ENCODE results near the gene EMP3. TPM values are rescaled to one million over a fixed set of nuclear protein-coding genes. Genes with fewer than 3 reads are reported as not detected.

EMP3 gene
- total RNA-seq, 1 experiment from 2014 or later, result 8.9 TPM

DNA sequence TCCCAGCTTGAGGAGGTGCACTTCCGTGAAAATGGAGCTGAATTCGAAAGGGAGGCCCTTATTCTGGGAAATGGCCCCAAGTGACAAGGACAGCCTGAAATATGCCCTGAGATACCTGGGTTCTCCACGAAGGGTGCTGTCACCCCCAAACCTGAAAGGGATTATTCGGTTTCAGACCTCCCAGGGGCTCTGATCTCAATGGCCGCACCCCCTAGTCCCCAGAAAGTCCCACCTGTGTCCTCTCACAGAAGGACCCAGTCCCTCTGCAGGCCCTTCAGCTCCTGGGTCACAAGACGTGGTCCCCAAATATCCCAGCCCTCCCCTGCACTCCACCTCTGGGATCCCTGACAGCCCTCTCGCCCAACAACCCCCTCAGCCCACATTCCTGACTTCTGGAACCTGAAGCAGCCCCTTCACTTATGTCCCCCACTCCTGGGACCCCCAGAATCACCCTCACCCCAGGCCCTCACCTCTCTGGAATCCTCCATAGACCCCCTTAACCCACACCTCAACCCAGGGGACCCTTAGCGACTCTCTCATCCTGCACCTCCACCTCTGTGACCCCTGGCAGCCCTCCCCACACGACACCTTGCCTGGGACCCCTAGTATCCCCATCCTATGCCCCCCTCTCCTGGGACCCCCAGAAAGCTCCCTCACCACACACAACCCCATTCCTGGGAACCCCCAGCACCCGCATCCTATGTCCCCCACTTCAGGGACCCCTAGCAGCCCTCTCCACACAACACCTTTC lies 39.4 kb downstream of the EMP3 start:
- ChIA-PET CTCF (interaction anchor here (1.0 to 4.8 kb wide), 12 partner anchors 8 to 244 kb away, joined by 3 to 80 read pairs (median 10); partner anchors contain the start of gene KDELR1), POLR2A (interaction anchor here (0.6 to 2.1 kb wide), 8 partner anchors 26 to 277 kb away, joined by 3 to 15 read pairs (median 6); partner anchors contain the start of genes EMP3 and KDELR1)
- Mint-ChIP-seq H3K27me3 (ENCODE audit: low read depth) (peaks cover 18% of the 10 kb centered on the region), H3K9me3 (no peaks in the 10 kb centered on the region), H3K27ac (peak overlapping the region; percentile 84), H3K36me3 (peaks cover 4% of the 10 kb centered on the region; the same call in 1 of the 2 replicates), H3K4me1 (peaks cover 9% of the 10 kb centered on the region), H3K4me3 (peak overlapping the region; percentile 63)
- no peak for TF ChIP-seq JUN (CRISPR knock-in tag; IDR thresholded peaks at IDR 0.05)
- no peak for TF ChIP-seq ZNF263 (CRISPR knock-in tag; IDR thresholded peaks at IDR 0.05; ENCODE audit: low read depth)
- TF ChIP-seq, protein P1, sequence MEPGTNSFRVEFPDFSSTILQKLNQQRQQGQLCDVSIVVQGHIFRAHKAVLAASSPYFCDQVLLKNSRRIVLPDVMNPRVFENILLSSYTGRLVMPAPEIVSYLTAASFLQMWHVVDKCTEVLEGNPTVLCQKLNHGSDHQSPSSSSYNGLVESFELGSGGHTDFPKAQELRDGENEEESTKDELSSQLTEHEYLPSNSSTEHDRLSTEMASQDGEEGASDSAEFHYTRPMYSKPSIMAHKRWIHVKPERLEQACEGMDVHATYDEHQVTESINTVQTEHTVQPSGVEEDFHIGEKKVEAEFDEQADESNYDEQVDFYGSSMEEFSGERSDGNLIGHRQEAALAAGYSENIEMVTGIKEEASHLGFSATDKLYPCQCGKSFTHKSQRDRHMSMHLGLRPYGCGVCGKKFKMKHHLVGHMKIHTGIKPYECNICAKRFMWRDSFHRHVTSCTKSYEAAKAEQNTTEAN (CRISPR knock-in tag; IDR thresholded peaks at IDR 0.05), result no peak
- TF ChIP-seq EMX1 (CRISPR knock-in tag; IDR thresholded peaks at IDR 0.05), result no peak
- no peak for TF ChIP-seq HMGA2 (CRISPR knock-in tag; IDR thresholded peaks at IDR 0.05)
- TF ChIP-seq, protein P2, sequence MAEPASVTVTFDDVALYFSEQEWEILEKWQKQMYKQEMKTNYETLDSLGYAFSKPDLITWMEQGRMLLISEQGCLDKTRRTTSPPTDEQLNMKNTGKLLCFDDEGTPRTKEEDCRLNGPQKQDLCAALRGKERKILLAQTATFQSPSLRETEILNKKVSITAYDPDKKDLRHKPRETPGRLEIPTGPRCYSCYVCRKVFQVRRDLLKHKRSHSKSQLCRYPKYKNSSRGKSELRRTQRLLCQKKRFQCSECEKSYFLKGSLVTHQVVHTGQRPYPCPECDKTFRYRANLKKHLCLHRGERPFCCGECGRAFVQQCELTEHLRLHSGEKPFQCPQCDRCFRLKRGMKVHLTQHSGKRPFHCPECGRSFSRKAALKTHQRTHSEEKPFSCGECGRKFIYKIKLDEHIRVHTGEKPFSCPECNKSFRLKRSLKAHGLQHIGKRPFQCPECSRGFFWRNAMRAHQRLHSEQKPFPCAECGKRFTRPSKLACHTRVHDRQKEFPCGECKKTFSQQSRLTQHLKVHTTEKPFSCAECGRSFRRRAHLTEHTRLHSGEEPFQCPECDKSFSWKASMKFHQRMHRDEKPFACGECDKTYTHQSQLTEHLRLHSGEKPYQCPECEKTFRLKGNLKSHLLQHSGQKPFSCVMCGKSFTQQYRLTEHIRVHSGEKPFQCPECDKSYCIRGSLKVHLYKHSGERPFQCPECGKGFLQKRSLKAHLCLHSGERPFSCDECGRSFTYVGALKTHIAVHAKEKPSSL (CRISPR knock-in tag; conservative IDR thresholded peaks at IDR 0.05), result no peak
- no peak for TF ChIP-seq RORB (CRISPR knock-in tag; IDR thresholded peaks at IDR 0.05)
- no peak for TF ChIP-seq ZBTB21 (CRISPR knock-in tag; IDR thresholded peaks at IDR 0.05; ENCODE audit: borderline replicate concordance)
- DNase-seq (ENCODE audit: low spot score) (no peak), ATAC-seq (no peak)

DNA sequence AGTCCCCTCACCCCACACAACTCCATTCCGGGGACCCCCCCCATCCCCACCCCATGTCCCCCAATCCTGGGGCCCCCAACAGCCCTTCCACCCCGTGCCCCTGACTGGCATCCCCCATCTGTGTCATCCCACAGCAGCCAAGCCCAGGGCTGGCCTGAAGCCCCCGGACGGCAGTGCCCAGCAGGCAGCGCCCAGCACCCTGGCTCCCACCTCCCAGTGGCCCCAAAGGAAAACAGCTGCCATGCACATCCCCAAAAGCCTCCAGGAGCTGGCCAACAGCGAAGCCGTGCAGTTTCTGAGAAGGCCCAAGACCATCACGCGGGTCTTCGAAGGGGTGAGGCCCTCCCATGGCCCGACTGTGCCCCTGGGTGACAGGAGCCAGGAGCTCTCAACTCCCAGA lies 40.2 kb downstream of the EMP3 start:
- POLR2A ChIA-PET, result interaction anchor here (2.1 kb wide), 1 partner anchor 26 kb away, joined by 15 read pairs; the partner anchor contains the start of gene KDELR1
- Mint-ChIP-seq H3K36me3 (peaks cover 4% of the 10 kb centered on the region; the same call in 1 of the 2 replicates), H3K4me3 (no peak overlapping the region), H3K9me3 (no peaks in the 10 kb centered on the region), H3K4me1 (peaks cover 9% of the 10 kb centered on the region), H3K27me3 (ENCODE audit: low read depth) (peaks cover 19% of the 10 kb centered on the region), H3K27ac (no peak overlapping the region)
- ATAC-seq (no peak), DNase-seq (ENCODE audit: low spot score) (no peak)
- TF ChIP-seq SMAD3 (CRISPR knock-in tag; IDR thresholded peaks at IDR 0.05; ENCODE audit: borderline replicate concordance) (no peak), HMGA2 (CRISPR knock-in tag; IDR thresholded peaks at IDR 0.05) (no peak), TEAD1 (CRISPR knock-in tag; IDR thresholded peaks at IDR 0.05) (no peak), JUN (CRISPR knock-in tag; IDR thresholded peaks at IDR 0.05) (no peak), TEAD4 (CRISPR knock-in tag; IDR thresholded peaks at IDR 0.05) (no peak), NR2C2 (CRISPR knock-in tag; IDR thresholded peaks at IDR 0.05) (no peak), ZNF138 (CRISPR knock-in tag; conservative IDR thresholded peaks at IDR 0.05) (no peak)
- CTCF ChIA-PET, result interaction anchor here (1.2 to 4.8 kb wide), 2 partner anchors 26 to 44 kb away, joined by 3 to 80 read pairs; partner anchors contain the start of gene KDELR1

DNA sequence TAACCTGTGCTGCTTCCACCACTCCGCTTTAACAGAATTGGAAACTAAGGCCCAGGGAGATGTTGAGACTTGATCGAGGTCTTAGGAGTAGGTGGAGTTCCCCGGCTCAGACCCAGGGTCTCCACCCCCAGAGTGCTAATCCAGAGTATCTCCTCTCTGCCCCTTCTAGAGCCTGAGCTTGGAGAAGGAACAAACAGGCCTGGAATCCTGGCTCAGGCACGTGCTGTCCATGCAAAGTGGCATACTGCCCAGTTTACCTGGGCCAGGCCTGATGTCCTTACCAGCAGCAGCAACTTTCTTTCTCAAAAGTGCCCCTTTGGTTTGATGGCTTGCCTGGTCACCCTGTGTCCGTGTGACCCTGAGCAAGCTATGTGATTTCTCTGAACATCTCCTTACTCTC lies 42.5 kb downstream of the EMP3 start:
- TF ChIP-seq FOXP1 (CRISPR knock-in tag; IDR thresholded peaks at IDR 0.05; ENCODE audit: borderline replicate concordance), result no peak
- TF ChIP-seq, protein P3, sequence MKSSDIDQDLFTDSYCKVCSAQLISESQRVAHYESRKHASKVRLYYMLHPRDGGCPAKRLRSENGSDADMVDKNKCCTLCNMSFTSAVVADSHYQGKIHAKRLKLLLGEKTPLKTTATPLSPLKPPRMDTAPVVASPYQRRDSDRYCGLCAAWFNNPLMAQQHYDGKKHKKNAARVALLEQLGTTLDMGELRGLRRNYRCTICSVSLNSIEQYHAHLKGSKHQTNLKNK (CRISPR knock-in tag; IDR thresholded peaks at IDR 0.05), result no peak
- TF ChIP-seq, protein P4, sequence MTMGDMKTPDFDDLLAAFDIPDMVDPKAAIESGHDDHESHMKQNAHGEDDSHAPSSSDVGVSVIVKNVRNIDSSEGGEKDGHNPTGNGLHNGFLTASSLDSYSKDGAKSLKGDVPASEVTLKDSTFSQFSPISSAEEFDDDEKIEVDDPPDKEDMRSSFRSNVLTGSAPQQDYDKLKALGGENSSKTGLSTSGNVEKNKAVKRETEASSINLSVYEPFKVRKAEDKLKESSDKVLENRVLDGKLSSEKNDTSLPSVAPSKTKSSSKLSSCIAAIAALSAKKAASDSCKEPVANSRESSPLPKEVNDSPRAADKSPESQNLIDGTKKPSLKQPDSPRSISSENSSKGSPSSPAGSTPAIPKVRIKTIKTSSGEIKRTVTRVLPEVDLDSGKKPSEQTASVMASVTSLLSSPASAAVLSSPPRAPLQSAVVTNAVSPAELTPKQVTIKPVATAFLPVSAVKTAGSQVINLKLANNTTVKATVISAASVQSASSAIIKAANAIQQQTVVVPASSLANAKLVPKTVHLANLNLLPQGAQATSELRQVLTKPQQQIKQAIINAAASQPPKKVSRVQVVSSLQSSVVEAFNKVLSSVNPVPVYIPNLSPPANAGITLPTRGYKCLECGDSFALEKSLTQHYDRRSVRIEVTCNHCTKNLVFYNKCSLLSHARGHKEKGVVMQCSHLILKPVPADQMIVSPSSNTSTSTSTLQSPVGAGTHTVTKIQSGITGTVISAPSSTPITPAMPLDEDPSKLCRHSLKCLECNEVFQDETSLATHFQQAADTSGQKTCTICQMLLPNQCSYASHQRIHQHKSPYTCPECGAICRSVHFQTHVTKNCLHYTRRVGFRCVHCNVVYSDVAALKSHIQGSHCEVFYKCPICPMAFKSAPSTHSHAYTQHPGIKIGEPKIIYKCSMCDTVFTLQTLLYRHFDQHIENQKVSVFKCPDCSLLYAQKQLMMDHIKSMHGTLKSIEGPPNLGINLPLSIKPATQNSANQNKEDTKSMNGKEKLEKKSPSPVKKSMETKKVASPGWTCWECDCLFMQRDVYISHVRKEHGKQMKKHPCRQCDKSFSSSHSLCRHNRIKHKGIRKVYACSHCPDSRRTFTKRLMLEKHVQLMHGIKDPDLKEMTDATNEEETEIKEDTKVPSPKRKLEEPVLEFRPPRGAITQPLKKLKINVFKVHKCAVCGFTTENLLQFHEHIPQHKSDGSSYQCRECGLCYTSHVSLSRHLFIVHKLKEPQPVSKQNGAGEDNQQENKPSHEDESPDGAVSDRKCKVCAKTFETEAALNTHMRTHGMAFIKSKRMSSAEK (CRISPR knock-in tag; IDR thresholded peaks at IDR 0.05; ENCODE audit: borderline replicate concordance), result no peak
- TF ChIP-seq, protein P5, sequence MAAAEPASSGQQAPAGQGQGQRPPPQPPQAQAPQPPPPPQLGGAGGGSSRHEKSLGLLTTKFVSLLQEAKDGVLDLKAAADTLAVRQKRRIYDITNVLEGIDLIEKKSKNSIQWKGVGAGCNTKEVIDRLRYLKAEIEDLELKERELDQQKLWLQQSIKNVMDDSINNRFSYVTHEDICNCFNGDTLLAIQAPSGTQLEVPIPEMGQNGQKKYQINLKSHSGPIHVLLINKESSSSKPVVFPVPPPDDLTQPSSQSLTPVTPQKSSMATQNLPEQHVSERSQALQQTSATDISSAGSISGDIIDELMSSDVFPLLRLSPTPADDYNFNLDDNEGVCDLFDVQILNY (CRISPR knock-in tag; IDR thresholded peaks at IDR 0.05), result no peak
- TF ChIP-seq, protein P6, sequence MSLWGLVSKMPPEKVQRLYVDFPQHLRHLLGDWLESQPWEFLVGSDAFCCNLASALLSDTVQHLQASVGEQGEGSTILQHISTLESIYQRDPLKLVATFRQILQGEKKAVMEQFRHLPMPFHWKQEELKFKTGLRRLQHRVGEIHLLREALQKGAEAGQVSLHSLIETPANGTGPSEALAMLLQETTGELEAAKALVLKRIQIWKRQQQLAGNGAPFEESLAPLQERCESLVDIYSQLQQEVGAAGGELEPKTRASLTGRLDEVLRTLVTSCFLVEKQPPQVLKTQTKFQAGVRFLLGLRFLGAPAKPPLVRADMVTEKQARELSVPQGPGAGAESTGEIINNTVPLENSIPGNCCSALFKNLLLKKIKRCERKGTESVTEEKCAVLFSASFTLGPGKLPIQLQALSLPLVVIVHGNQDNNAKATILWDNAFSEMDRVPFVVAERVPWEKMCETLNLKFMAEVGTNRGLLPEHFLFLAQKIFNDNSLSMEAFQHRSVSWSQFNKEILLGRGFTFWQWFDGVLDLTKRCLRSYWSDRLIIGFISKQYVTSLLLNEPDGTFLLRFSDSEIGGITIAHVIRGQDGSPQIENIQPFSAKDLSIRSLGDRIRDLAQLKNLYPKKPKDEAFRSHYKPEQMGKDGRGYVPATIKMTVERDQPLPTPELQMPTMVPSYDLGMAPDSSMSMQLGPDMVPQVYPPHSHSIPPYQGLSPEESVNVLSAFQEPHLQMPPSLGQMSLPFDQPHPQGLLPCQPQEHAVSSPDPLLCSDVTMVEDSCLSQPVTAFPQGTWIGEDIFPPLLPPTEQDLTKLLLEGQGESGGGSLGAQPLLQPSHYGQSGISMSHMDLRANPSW (CRISPR knock-in tag; conservative IDR thresholded peaks at IDR 0.05; ENCODE audit: low read depth), result no peak
- H3K27ac Mint-ChIP-seq, result no peak overlapping the region
- H3K36me3 Mint-ChIP-seq, result no peaks in the 10 kb centered on the region
- no peak for ATAC-seq
- CTCF ChIA-PET, result interaction anchor here (1.2 to 1.8 kb wide), 2 partner anchors 17 to 23 kb away, joined by 6 to 7 read pairs; partner anchors contain the start of gene KDELR1
- POLR2A ChIA-PET, result no interaction called here
- no peak overlapping the region for H3K4me3 Mint-ChIP-seq
- no peak for DNase-seq (ENCODE audit: low spot score)
- peaks cover 26% of the 10 kb centered on the region for H3K27me3 Mint-ChIP-seq (ENCODE audit: low read depth)
- no peaks in the 10 kb centered on the region for H3K9me3 Mint-ChIP-seq
- peaks cover 9% of the 10 kb centered on the region for H3K4me1 Mint-ChIP-seq

Measured in WTC11 (cell line).